Lower lobe of right lung (tissue), 2 donors: ENCODE measurements around the gene CANT1. TPM values are rescaled to one million over a fixed set of nuclear protein-coding genes. Genes with fewer than 3 reads are reported as not detected.

ENCODE experiments used
- ATAC-seq, 2 donors: fragments of 200-7000 bp; cut with Tn5 transposase; one replicate each; pipeline ENCODE4 v1.9.1; 2020 to 2022; ENCODE audit warnings: mild to moderate bottlenecking in 2 of 2, moderate library complexity in 2 of 2
- DNase-seq: peaks from one replicate; pipeline ENCODE4 v3.0.0-alpha.2; 2020
- H3K27ac ChIP-seq: fragments of 200-600 bp; one replicate; pipeline ENCODE4 v1.8.0; 2022
- H3K27me3 ChIP-seq: fragments of 200-600 bp; one replicate; pipeline ENCODE4 v1.8.0; 2022; ENCODE audit warnings: low read depth
- H3K36me3 ChIP-seq: fragments of 200-600 bp; one replicate; pipeline ENCODE4 v1.8.0; 2022; ENCODE audit warnings: mild to moderate bottlenecking
- H3K4me1 ChIP-seq: fragments of 200-600 bp; one replicate; pipeline ENCODE4 v1.8.0; 2022
- H3K4me3 ChIP-seq: fragments of 200-600 bp; one replicate; pipeline ENCODE4 v1.8.0; 2022; ENCODE audit warnings: mild to moderate bottlenecking
- H3K9me3 ChIP-seq: fragments of 200-600 bp; one replicate; pipeline ENCODE4 v1.8.0; 2022
- intact Hi-C: fragments of 100-400 bp; cut with DNase I; formaldehyde crosslinking; loops from one replicate; pipeline ENCODE4 v1.11.0; 2022
- total RNA-seq: library from RNA; stranded (reverse); fragmentation: NEBNext Ultra II Directional; extraction: Animal tissue kit (Norgen Biotek cat#: 25700); gene quantifications from one replicate; pipeline ENCODE4 v1.2.1, GENCODE V29; 2021
- TF ChIP-seq, protein P1 (sequence below): fragments of 200-600 bp; IDR thresholded peaks from one replicate; pipeline ENCODE4 v1.8.0; 2022; ENCODE audit warnings: antibody characterized with exemption, mild to moderate bottlenecking
- donor health status: DM: no; HTN: yes; CAD: no; lungs with severe emphysema.

The CANT1 gene
- total RNA-seq, 1 donor from 2014 or later = 54.4 TPM

DNA sequence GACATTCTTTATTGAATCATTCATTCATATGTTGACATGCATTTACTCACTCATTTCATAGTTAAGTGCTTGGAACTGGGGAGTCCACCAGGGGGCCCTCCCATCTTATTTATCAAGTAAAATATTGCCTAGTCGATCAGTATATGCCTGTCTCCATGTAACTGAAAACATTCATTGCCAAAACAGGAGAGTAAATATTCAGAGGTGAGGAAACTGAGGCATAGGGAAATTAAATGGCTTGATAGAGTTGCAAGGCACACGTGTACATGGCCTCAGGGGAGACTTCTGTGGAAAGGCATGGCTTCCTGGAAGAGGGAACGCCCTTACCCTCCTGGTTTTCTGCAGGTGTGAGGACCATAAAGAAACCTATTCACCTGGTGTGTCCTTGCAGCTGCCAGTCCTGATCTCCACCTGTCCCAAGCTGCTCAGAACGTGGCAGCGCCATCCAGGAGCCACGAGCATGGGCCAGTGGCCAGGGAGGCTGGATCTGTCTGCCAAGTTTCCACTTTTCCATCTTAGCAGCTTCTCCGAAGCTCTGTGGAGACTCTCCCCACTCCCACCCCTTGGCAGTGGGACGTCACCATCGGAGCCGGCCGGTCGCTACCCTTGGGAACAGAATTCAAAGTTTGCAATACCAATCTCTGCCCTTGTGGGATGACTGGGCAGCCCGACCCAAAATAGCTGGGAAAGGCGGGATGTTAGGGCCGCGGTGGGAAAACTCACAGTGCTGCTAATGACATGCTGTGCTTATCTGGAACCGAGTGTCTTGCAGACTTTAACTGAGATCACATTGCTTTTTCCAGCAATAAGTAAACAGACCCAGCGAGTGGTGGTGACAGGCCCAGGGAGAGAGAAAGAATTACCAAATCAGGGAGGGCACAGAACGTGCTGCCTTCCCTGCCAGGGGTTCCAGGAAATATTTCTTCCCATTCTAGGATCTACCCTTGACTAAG, 10.3 kb upstream of the CANT1 start:
- peaks cover 59% of the 10 kb centered on the region for H3K4me1 ChIP-seq
- intact Hi-C loops = no loop called here

DNA sequence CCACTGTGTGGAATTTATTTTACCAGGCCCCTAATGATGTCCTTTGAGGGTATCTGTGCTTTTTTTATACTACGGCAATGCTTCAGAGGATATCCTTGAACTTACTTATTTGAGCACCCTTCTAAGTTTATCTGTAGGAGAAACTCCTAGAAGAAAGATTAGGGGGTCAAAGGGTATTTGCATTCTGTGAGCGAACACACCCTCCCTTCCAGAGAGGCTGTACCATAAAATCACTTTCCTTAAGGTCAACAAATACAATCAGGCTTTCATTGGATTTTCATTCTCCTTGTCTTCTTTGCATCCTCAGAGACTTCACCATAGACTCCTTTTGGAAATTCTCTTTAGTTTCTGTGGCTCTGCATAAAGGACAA, 9.7 kb upstream of the CANT1 start:
- ATAC-seq (no peak), DNase-seq (no peak)
- Histone ChIP-seq H3K4me1 (peaks cover 52% of the 10 kb centered on the region), H3K9me3 (no peaks in the 10 kb centered on the region), H3K27ac (no peak overlapping the region), H3K36me3 (no peaks in the 10 kb centered on the region), H3K27me3 (peaks cover 6% of the 10 kb centered on the region), H3K4me3 (no peak overlapping the region)
- TF ChIP-seq, protein P1, sequence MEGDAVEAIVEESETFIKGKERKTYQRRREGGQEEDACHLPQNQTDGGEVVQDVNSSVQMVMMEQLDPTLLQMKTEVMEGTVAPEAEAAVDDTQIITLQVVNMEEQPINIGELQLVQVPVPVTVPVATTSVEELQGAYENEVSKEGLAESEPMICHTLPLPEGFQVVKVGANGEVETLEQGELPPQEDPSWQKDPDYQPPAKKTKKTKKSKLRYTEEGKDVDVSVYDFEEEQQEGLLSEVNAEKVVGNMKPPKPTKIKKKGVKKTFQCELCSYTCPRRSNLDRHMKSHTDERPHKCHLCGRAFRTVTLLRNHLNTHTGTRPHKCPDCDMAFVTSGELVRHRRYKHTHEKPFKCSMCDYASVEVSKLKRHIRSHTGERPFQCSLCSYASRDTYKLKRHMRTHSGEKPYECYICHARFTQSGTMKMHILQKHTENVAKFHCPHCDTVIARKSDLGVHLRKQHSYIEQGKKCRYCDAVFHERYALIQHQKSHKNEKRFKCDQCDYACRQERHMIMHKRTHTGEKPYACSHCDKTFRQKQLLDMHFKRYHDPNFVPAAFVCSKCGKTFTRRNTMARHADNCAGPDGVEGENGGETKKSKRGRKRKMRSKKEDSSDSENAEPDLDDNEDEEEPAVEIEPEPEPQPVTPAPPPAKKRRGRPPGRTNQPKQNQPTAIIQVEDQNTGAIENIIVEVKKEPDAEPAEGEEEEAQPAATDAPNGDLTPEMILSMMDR = no peak
- intact Hi-C loops = no loop called here

More for the DNA sequence above, 10.3 kb upstream of the CANT1 start:
- no peaks in the 10 kb centered on the region for H3K9me3 ChIP-seq
- ATAC-seq = peak in 1 of 2 donors; percentile 35
- TF ChIP-seq, protein P1 = peak; percentile 75
- no peak for DNase-seq
- H3K4me3 ChIP-seq = no peak overlapping the region
- peaks cover 9% of the 10 kb centered on the region for H3K27me3 ChIP-seq
- H3K36me3 ChIP-seq = no peaks in the 10 kb centered on the region
- H3K27ac ChIP-seq = peak overlapping the region; percentile 53

DNA sequence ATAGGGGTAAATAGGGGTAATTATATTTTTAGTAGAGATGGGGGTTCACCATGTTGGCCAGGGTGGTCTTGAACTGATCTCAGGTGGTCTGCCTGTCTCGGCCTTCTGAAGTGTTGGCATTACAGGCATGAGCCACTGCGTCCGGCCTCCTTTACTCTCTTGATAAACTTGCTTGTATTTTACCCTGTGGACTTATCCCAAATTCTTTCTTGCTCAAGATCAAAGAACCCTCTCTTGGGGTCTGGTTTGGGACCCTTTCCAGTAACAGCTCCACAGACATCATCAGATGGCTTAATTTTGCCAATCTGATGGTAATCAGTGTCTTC, 8.8 kb upstream of the CANT1 start:
- H3K4me3 ChIP-seq = no peak overlapping the region
- intact Hi-C loops = no loop called here
- TF ChIP-seq, protein P1 = no peak
- H3K27ac ChIP-seq = peak overlapping the region; percentile 42
- H3K9me3 ChIP-seq = no peaks in the 10 kb centered on the region
- H3K27me3 ChIP-seq = no peaks in the 10 kb centered on the region
- H3K4me1 ChIP-seq = peaks cover 43% of the 10 kb centered on the region
- H3K36me3 ChIP-seq = no peaks in the 10 kb centered on the region
- no peak for DNase-seq
- ATAC-seq = no peak

DNA sequence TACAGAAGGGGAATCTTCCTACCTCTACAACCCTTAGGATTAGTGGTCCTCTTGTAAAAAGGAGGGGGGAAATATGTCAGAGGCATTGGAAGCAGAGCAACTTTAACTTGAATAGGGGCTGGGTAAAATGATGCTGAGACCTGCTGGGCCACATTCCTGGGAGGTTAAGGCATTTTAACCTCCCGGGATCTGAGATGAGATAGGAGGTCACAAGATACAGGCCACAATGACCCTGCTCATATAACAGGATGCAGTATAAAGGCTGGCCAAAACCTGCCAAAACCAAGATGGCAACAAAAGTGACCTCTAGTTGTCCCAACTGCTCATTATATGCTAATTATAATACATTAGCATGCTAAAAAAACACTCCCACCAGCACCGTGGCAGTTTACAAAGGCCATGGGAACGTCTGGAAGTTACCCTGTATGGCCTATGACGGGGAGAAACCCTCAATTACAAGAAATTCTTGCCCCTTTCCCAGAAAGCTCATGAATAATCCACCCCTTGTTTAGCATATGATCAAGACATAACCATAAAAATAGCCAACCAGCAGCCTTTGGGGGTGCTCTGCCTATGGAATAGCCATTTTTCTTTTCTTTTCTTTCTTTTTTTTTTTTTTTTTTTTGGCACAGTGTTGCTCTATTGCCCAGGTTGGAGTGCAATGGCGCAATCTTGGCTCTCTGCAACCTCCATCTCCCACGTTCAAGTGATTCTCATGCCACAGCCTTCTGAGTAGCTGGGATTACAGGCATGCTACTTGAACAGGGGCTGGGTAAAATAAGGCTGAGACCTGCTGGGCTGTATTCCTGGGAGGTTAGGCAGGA, 8.2 kb upstream of the CANT1 start:
- peaks cover 37% of the 10 kb centered on the region for H3K4me1 ChIP-seq
- H3K27ac ChIP-seq = peak overlapping the region; percentile 42
- peak; percentile 54 to 64 for ATAC-seq
- intact Hi-C loops = no loop called here
- peak; percentile 70 for DNase-seq
- H3K9me3 ChIP-seq = no peaks in the 10 kb centered on the region
- no peaks in the 10 kb centered on the region for H3K36me3 ChIP-seq
- TF ChIP-seq, protein P1 = no peak
- H3K4me3 ChIP-seq = no peak overlapping the region
- H3K27me3 ChIP-seq = no peaks in the 10 kb centered on the region

DNA sequence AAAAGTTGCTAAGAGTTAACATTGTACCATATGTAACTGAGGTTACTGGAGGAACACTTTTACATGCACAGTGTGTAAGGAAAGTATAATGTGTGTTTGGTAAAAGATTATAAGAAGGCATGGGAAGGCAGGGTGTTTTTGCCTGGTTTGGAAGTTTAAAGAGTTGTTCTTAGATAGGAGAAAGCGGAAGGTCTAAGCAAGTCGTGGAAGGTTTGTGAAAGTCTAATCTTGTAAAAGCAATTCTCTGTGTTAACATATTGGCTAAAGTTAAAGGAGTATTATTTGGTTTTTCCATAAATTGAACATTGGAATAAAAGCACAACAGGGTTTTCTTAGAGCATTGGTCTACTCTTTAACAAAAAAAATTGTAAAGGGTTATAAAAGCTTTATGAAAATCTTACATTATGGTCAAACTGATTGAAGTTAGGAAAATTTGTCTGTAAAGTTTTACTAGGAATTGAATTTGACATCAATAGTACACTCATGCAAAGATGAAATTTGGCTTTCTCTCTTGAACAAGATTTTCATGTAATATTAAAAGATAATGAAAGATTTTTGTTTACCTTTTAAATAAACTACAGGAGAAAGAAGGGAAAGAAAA, 4.7 kb upstream of the CANT1 start:
- H3K9me3 ChIP-seq = no peaks in the 10 kb centered on the region
- peaks cover 11% of the 10 kb centered on the region for H3K4me1 ChIP-seq
- H3K36me3 ChIP-seq = no peaks in the 10 kb centered on the region
- TF ChIP-seq, protein P1 = no peak
- no peak for DNase-seq
- intact Hi-C loops = no loop called here
- no peak for ATAC-seq
- H3K27me3 ChIP-seq = no peaks in the 10 kb centered on the region
- H3K4me3 ChIP-seq = no peak overlapping the region
- no peak overlapping the region for H3K27ac ChIP-seq
